GM23248 (cell line): ENCODE data around the gene TMEM273.

Experiments
- EZH2 ChIP-seq: fragments of 200-600 bp; sonication (generic); IDR thresholded peaks from 2 replicates; pipeline ENCODE4 v1.6.1; 2018; ENCODE audit warnings: antibody characterized with exemption, mild to moderate bottlenecking; ENCODE audit not compliant: insufficient read depth, poor library complexity, severe bottlenecking
- EZH2phosphoT487 ChIP-seq: fragments of 200-600 bp; sonication (generic); IDR thresholded peaks from 2 replicates; pipeline ENCODE4 v1.6.1; 2018; ENCODE audit warnings: antibody characterized with exemption, moderate library complexity, mild to moderate bottlenecking, low read depth; ENCODE audit not compliant: insufficient read depth

DNA sequence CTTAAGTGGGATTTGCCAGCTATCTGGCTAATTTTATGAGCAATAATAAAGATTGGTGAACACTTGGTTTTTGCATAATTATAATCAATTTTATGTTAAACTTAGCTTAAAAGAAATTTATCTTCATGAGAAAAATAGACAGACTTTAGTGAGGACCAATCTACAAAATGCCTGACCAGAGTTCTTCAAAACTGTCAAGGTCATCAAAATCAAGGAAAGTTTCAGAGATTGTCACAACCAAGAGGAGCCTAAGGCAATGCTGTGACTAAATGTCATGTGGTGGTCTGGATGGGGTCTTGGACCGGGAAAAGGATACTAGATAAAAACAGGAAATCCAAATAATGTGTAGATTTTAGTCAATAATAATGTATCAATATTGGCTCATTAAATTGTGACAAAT, 36.7 kb downstream of the TMEM273 start:
- TF ChIP-seq EZH2 (no peak), EZH2phosphoT487 (no peak)
